Gastroesophageal sphincter (tissue), 4 donors: Measurements from ENCODE around the gene MITF. TPM values are rescaled to one million over a fixed set of nuclear protein-coding genes. Genes with fewer than 3 reads are reported as not detected.

Experiments
- ATAC-seq: fragments of 150-250 bp; one replicate; pipeline ENCODE4 v1.9.1; 2016; ENCODE audit warnings: mild to moderate bottlenecking, moderate library complexity
- H3K27ac ChIP-seq, 4 donors: fragments of 200-600 bp; sonication (generic) in 3 of 4; 1 replicate in 3 of 4; 2 replicates in 1 of 4; pipeline ENCODE4 v1.5.1; 2016 to 2019
- H3K27me3 ChIP-seq: fragments of 200-600 bp; sonication (generic); one replicate; pipeline ENCODE4 v1.5.1; 2019
- H3K36me3 ChIP-seq, 2 donors: fragments of 200-600 bp; sonication (generic); one replicate each; pipeline ENCODE4 v1.5.1; 2019; ENCODE audit warnings: control low read depth in 1 of 2
- H3K4me1 ChIP-seq, 3 donors: fragments of 200-600 bp; sonication (generic); 1 replicate in 2 of 3; 2 replicates in 1 of 3; pipeline ENCODE4 v1.5.1; 2016 to 2019; ENCODE audit warnings: control low read depth in 2 of 3
- H3K4me3 ChIP-seq, 2 donors: fragments of 200-600 bp; sonication (generic); one replicate each; pipeline ENCODE4 v1.5.1; 2019; ENCODE audit warnings: mild to moderate bottlenecking in 1 of 2, moderate library complexity in 1 of 2
- H3K9me3 ChIP-seq, 3 donors: fragments of 200-600 bp; sonication (generic); one replicate each; pipeline ENCODE4 v1.5.1; 2017 to 2019; ENCODE audit warnings: control low read depth in 2 of 3
- EP300 ChIP-seq: sonication (generic); formaldehyde crosslinking; IDR thresholded peaks from one replicate; pipeline ENCODE4 v1.6.1; 2017; ENCODE audit warnings: antibody characterized with exemption, mild to moderate bottlenecking
- POLR2A ChIP-seq, 2 donors: fragments of 450-650 bp; IDR thresholded peaks; one replicate each; pipeline ENCODE4 v1.6.1; 2017; ENCODE audit warnings: antibody characterized with exemption in 2 of 2, mild to moderate bottlenecking in 2 of 2, moderate library complexity in 1 of 2
- POLR2AphosphoS5 ChIP-seq: sonication (generic); formaldehyde crosslinking; IDR thresholded peaks from one replicate; pipeline ENCODE4 v1.6.1; 2017; ENCODE audit warnings: antibody characterized with exemption
- WGBS, 2 donors: methylation state at CpG; one replicate each; pipeline ENCODE4 v1.1.5; 2018; ENCODE audit warnings: low coverage in 1 of 2; 5-methylcytosine and 5-hydroxymethylcytosine counted together
- total RNA-seq, 4 donors: library from RNA; depleted of rRNA; stranded (reverse); fragments of >200 nt; gene quantifications; one replicate each; pipeline ENCODE4 v1.1.0, GENCODE V29; 2016
- TF ChIP-seq, protein P1 (sequence below), 4 experiments: fragments of 200-600 bp in 2 of 4; fragments of 450-650 bp in 2 of 4; sonication (generic) in 1 of 4; IDR thresholded peaks; one replicate each; pipeline ENCODE4 v1.5.1; 2017 to 2019; ENCODE audit warnings: antibody characterized with exemption in 4 of 4, mild to moderate bottlenecking in 2 of 4, moderate library complexity in 2 of 4

MITF gene
- total RNA-seq, 4 donors from 2014 or later = 44.8 to 86.8 (median 77.9) TPM

DNA sequence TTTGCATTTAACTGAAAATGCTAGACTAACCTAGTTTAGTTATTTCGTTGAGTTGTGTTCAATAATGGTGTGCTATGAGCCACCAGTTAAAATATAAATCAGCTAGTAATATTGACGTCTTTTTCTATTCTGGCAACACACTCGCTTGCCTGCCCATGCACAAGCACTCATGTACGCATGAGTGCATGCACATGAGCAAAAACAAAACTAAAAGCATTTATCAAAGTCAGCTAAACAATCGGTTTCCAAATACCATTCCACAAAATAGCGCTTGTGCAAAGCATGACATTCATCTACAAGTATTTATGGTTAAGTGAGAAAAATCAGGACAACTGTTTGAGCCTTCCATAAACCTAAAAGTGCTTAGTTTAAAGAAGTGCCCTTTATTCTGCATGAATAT, 247.2 kb downstream of the MITF start:
- no peaks in the 10 kb centered on the region for H3K27me3 ChIP-seq
- no peaks in the 10 kb centered on the region for H3K9me3 ChIP-seq
- no peaks in the 10 kb centered on the region for H3K4me1 ChIP-seq
- TF ChIP-seq, protein P1, sequence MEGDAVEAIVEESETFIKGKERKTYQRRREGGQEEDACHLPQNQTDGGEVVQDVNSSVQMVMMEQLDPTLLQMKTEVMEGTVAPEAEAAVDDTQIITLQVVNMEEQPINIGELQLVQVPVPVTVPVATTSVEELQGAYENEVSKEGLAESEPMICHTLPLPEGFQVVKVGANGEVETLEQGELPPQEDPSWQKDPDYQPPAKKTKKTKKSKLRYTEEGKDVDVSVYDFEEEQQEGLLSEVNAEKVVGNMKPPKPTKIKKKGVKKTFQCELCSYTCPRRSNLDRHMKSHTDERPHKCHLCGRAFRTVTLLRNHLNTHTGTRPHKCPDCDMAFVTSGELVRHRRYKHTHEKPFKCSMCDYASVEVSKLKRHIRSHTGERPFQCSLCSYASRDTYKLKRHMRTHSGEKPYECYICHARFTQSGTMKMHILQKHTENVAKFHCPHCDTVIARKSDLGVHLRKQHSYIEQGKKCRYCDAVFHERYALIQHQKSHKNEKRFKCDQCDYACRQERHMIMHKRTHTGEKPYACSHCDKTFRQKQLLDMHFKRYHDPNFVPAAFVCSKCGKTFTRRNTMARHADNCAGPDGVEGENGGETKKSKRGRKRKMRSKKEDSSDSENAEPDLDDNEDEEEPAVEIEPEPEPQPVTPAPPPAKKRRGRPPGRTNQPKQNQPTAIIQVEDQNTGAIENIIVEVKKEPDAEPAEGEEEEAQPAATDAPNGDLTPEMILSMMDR (IDR thresholded peaks at IDR 0.05) = no peak
- TF ChIP-seq EP300 = no peak
- TF ChIP-seq POLR2AphosphoS5 = no peak
- no peak for TF ChIP-seq POLR2A (IDR thresholded peaks at IDR 0.05)
- H3K36me3 ChIP-seq = no peaks in the 10 kb centered on the region
- WGBS, 2 donors = 89% methylated on average over 6 of the region's 6 CpGs
- no peak for ATAC-seq
- no peak overlapping the region for H3K27ac ChIP-seq
- no peak overlapping the region for H3K4me3 ChIP-seq

DNA sequence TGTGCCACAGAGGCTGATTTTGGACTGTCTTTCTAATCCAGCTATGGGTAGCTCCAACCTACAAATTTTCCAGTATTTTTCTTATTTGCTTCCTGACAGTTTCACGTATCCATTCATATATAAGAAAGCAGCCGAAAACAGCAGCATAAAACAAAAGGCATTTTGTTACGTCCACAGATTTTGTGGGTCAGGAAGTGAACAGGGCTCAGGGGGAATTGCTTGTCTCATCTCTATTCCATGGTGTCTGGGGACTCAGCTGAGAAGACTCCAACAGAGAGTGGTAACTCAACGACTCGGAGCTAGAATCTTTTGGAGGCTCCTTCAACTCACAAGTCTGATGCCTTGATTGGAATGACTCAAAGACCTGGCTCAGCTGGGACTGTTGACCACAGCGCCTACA, 248.6 kb downstream of the MITF start:
- TF ChIP-seq POLR2AphosphoS5 = no peak
- TF ChIP-seq, protein P1 (IDR thresholded peaks at IDR 0.05) = no peak
- no peak for TF ChIP-seq EP300
- TF ChIP-seq POLR2A (IDR thresholded peaks at IDR 0.05) = no peak
- Histone ChIP-seq H3K4me3 (no peak overlapping the region), H3K9me3 (no peaks in the 10 kb centered on the region), H3K27me3 (no peaks in the 10 kb centered on the region), H3K27ac (no peak overlapping the region), H3K4me1 (no peaks in the 10 kb centered on the region), H3K36me3 (no peaks in the 10 kb centered on the region)
- 75 to 100% methylated on average over 1 to 5 of the region's 6 CpGs for WGBS, 2 donors
- ATAC-seq = no peak

GRCh38 chr3:69993757-69994156, 254.5 kb downstream of the MITF start:
- no peaks in the 10 kb centered on the region for H3K9me3 ChIP-seq
- no peaks in the 10 kb centered on the region for H3K27me3 ChIP-seq
- H3K27ac ChIP-seq = no peak overlapping the region
- no peaks in the 10 kb centered on the region for H3K36me3 ChIP-seq
- no peak for ATAC-seq
- H3K4me3 ChIP-seq = no peak overlapping the region
- WGBS, 2 donors = 90% methylated on average over 4 of the region's 4 CpGs; no CpG with 5 or more reads in 1 of the 2 donors
- peaks cover 0 to 18% (median 12%) of the 10 kb centered on the region in 3 donors for H3K4me1 ChIP-seq
- TF ChIP-seq, protein P1 (IDR thresholded peaks at IDR 0.05) = no peak
- TF ChIP-seq EP300 (no peak), POLR2A (IDR thresholded peaks at IDR 0.05) (no peak), POLR2AphosphoS5 (no peak)

DNA sequence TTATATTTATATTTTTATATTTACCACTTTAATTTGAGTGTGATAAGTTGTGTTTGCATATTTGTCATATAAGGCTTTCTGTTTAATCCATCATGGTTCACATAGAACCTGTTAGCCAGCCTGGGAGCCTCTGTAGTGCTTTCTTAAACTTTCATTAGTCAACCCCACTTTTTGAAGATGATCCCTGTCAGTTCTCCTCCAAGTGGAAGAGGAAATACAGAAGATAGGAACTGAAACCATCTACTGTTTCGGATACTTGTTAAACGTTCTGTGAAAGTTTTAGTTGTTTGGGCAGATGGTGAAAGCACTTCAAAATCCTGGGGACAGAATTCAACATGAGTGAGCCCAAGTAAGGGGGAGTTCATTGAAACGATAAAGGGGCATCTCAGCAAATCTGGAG, 255.7 kb downstream of the MITF start:
- Histone ChIP-seq H3K4me1 (peaks cover 0 to 30% (median 12%) of the 10 kb centered on the region in 3 donors), H3K27me3 (no peaks in the 10 kb centered on the region), H3K27ac (no peak overlapping the region), H3K4me3 (no peak overlapping the region), H3K9me3 (no peaks in the 10 kb centered on the region), H3K36me3 (no peaks in the 10 kb centered on the region)
- no peak for TF ChIP-seq POLR2AphosphoS5
- TF ChIP-seq POLR2A (IDR thresholded peaks at IDR 0.05) = no peak
- no peak for TF ChIP-seq EP300
- TF ChIP-seq, protein P1 (IDR thresholded peaks at IDR 0.05) = no peak
- WGBS, 2 donors = 73% methylated on average over 3 of the region's 3 CpGs
- no peak for ATAC-seq

DNA sequence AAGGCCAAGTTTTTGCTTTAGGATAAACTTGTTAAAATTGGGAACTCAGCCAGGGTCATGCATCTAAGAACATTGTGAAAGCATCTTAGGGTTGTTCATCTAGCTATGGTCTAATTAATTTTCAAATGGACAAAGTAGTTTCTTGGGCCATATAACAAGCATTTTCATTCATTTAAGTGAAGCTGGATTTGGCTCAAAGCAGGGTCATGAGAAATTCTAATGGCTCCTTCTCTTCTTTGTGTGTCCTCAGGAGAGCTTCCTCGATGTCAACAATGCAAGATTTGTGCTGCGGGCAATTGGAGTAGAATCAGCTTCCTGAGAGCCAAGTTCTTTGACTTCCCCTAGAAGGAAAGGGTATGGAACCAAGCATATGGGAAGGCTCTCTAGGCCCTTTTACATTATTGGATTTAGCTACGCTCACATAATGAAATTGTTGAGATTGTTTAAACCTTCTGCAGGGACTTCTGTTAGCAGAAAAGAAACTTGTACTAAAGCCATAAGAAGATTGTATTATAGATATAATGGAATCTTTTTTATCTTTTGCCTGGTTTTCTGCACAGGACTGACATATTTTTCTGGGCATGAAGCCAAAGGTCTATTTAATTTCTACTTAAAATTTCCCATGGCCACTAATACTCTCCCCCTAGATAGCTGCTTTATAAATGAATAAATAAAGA, 258.5 kb downstream of the MITF start:
- Histone ChIP-seq H3K4me3 (no peak overlapping the region), H3K27me3 (no peaks in the 10 kb centered on the region), H3K27ac (peak overlapping the region; percentile 18 to 82 (median 82)), H3K36me3 (no peaks in the 10 kb centered on the region), H3K9me3 (no peaks in the 10 kb centered on the region), H3K4me1 (peaks cover 0 to 41% (median 12%) of the 10 kb centered on the region in 3 donors)
- WGBS, 2 donors = 19 to 28% methylated on average over 3 of the region's 3 CpGs
- TF ChIP-seq EP300 (no peak), POLR2A (IDR thresholded peaks at IDR 0.05) (no peak), POLR2AphosphoS5 (peak; percentile 17)
- TF ChIP-seq, protein P1 (IDR thresholded peaks at IDR 0.05) = no peak
- ATAC-seq = no peak
